NOMO-1 (cell line): Measurements from ENCODE around the gene MED27.
"Not testable (repeated sequence)": the region's sequence is repeated elsewhere in the genome, so short reads cannot be mapped to it uniquely, and the experiment has no call there.

ENCODE experiments used
- DNase-seq, 2 experiments: peaks; one replicate each; lab custom pipeline; 2025; ENCODE audit not compliant: unreplicated experiment in 2 of 2; lab: John Stamatoyannopoulos, UW

Gene MED27

GRCh38 chr9:132020820-132021510, 58.7 kb downstream of the MED27 start:
- DNase-seq: no peak

- no peak for DNase-seq
Measured at GRCh38 chr9:132020272-132020671, 59.4 kb downstream of the MED27 start.

- no peak for DNase-seq
Measured at GRCh38 chr9:132019702-132020101, 60.0 kb downstream of the MED27 start.

- DNase-seq: no peak
Measured at GRCh38 chr9:132018957-132019405, 60.7 kb downstream of the MED27 start.

- DNase-seq: no peak
Measured at GRCh38 chr9:132016456-132016855, 63.2 kb downstream of the MED27 start.

- no peak for DNase-seq
Measured at GRCh38 chr9:132015866-132016265, 63.8 kb downstream of the MED27 start.

GRCh38 chr9:132014218-132014805, 65.4 kb downstream of the MED27 start:
- DNase-seq: no peak

- no peak for DNase-seq
Measured at GRCh38 chr9:132012704-132013357, 66.8 kb downstream of the MED27 start.

- DNase-seq: no peak
Measured at GRCh38 chr9:132011896-132012295, 67.8 kb downstream of the MED27 start.

- no peak for DNase-seq
Measured at GRCh38 chr9:132011309-132011708, 68.4 kb downstream of the MED27 start.

GRCh38 chr9:132010201-132010600, 69.5 kb downstream of the MED27 start:
- not testable (repeated sequence) for DNase-seq

GRCh38 chr9:132008855-132009812, 70.5 kb downstream of the MED27 start:
- DNase-seq: no peak

- DNase-seq: no peak
Measured at GRCh38 chr9:132008184-132008803, 71.4 kb downstream of the MED27 start.

- DNase-seq: no peak
Measured at GRCh38 chr9:132007371-132008025, 72.2 kb downstream of the MED27 start.

- no peak for DNase-seq
Measured at GRCh38 chr9:132006677-132007370, 72.8 kb downstream of the MED27 start.

GRCh38 chr9:132005899-132006298, 73.8 kb downstream of the MED27 start:
- DNase-seq: peak; percentile 5 to 24

- no peak for DNase-seq
Measured at GRCh38 chr9:132004323-132004722, 75.3 kb downstream of the MED27 start.

GRCh38 chr9:132003896-132004295, 75.8 kb downstream of the MED27 start:
- DNase-seq: no peak

GRCh38 chr9:132003319-132003704, 76.4 kb downstream of the MED27 start:
- DNase-seq: no peak
